Breast epithelium (tissue), 4 donors: Measurements from ENCODE around the gene SIN3A. TPM values are rescaled to one million over a fixed set of nuclear protein-coding genes. Genes with fewer than 3 reads are reported as not detected.

Source experiments
- DNase-seq, 2 donors: peaks; one replicate each; pipeline ENCODE4 v3.0.0-alpha.2; 2019; ENCODE audit warnings: low spot score in 2 of 2
- H3K27ac ChIP-seq, 2 donors: fragments of 200-600 bp; sonication (generic) in 1 of 2; one replicate each; pipeline ENCODE4 v1.5.1; 2016 to 2019; ENCODE audit warnings: mild to moderate bottlenecking in 1 of 2
- H3K27me3 ChIP-seq, 2 donors: fragments of 200-600 bp; sonication (generic) in 1 of 2; one replicate each; pipeline versions ENCODE4 v1.5.1 to v1.6.0; 2017 to 2019; ENCODE audit warnings: control low read depth in 1 of 2, mild to moderate bottlenecking in 1 of 2
- H3K36me3 ChIP-seq: fragments of 200-600 bp; one replicate; pipeline ENCODE4 v1.5.1; 2019
- H3K4me1 ChIP-seq, 2 donors: fragments of 200-600 bp; sonication (generic); one replicate each; pipeline ENCODE4 v1.5.1; 2016 to 2019; ENCODE audit warnings: control low read depth in 1 of 2
- H3K4me3 ChIP-seq, 3 donors: fragments of 200-600 bp; sonication (generic); 1 replicate in 2 of 3; 2 replicates in 1 of 3; pipeline ENCODE4 v1.5.1; 2016 to 2019; ENCODE audit warnings: mild to moderate bottlenecking in 3 of 3, moderate library complexity in 2 of 3
- H3K9me3 ChIP-seq, 2 donors: fragments of 200-600 bp; sonication (generic) in 1 of 2; one replicate each; pipeline ENCODE4 v1.5.1; 2016 to 2019; ENCODE audit warnings: control low read depth in 1 of 2
- CTCF ChIP-seq, 3 donors: fragments of 450-650 bp; IDR thresholded peaks; one replicate each; pipeline ENCODE4 v1.5.1; 2016 to 2017; ENCODE audit warnings: antibody characterized with exemption in 3 of 3, mild to moderate bottlenecking in 3 of 3, moderate library complexity in 3 of 3
- POLR2A ChIP-seq: fragments of 450-650 bp; IDR thresholded peaks from one replicate; pipeline ENCODE4 v1.6.1; 2016; ENCODE audit warnings: antibody characterized with exemption, mild to moderate bottlenecking, moderate library complexity
- POLR2AphosphoS5 ChIP-seq, 3 donors: sonication (generic); formaldehyde crosslinking; IDR thresholded peaks; one replicate each; pipeline ENCODE4 v1.6.1; 2017; ENCODE audit warnings: antibody characterized with exemption in 3 of 3
- intact Hi-C: fragments of 100-400 bp; cut with DNase I; formaldehyde crosslinking; loops from one replicate; pipeline ENCODE4 v1.15.1; 2023; ENCODE audit warnings: low total_unique reads
- total RNA-seq, 3 donors: library from RNA; depleted of rRNA; stranded (reverse); fragments of >200 nt; gene quantifications; one replicate each; pipeline ENCODE4 v1.1.0, GENCODE V29; 2016

The SIN3A gene
- total RNA-seq, 3 donors from 2014 or later, result 40.2 to 66.9 (median 49.5) TPM

GRCh38 chr15:75362642-75363249 lies 88.7 kb downstream of the SIN3A start:
- Histone ChIP-seq H3K4me3 (no peak overlapping the region), H3K9me3 (no peaks in the 10 kb centered on the region), H3K4me1 (peaks cover 0 to 5% of the 10 kb centered on the region in 2 donors), H3K27ac (no peak overlapping the region), H3K27me3 (no peaks in the 10 kb centered on the region), H3K36me3 (peaks cover 14% of the 10 kb centered on the region)
- intact Hi-C loops, result no loop called here
- no peak for TF ChIP-seq CTCF (IDR thresholded peaks at IDR 0.05)
- no peak for TF ChIP-seq POLR2A
- TF ChIP-seq POLR2AphosphoS5 (IDR thresholded peaks at IDR 0.05), result no peak
- no peak for DNase-seq

GRCh38 chr15:75361989-75362641 lies 89.4 kb downstream of the SIN3A start:
- Histone ChIP-seq H3K4me3 (no peak overlapping the region), H3K27ac (no peak overlapping the region), H3K36me3 (peaks cover 14% of the 10 kb centered on the region), H3K27me3 (no peaks in the 10 kb centered on the region), H3K4me1 (no peaks in the 10 kb centered on the region), H3K9me3 (no peaks in the 10 kb centered on the region)
- DNase-seq, result no peak
- intact Hi-C loops, result no loop called here
- TF ChIP-seq POLR2A (no peak), CTCF (IDR thresholded peaks at IDR 0.05) (no peak), POLR2AphosphoS5 (IDR thresholded peaks at IDR 0.05) (no peak)

- TF ChIP-seq POLR2AphosphoS5 (IDR thresholded peaks at IDR 0.05), result no peak
- TF ChIP-seq CTCF (IDR thresholded peaks at IDR 0.05), result no peak
- no peak for TF ChIP-seq POLR2A
- intact Hi-C loops, result no loop called here
- no peak for DNase-seq
- Histone ChIP-seq H3K27me3 (no peaks in the 10 kb centered on the region), H3K36me3 (peaks cover 14% of the 10 kb centered on the region), H3K9me3 (no peaks in the 10 kb centered on the region), H3K27ac (no peak overlapping the region), H3K4me1 (no peaks in the 10 kb centered on the region), H3K4me3 (no peak overlapping the region)
Observed at GRCh38 chr15:75361361-75361988, 90.0 kb downstream of the SIN3A start.

- Histone ChIP-seq H3K36me3 (peaks cover 14% of the 10 kb centered on the region), H3K27ac (no peak overlapping the region), H3K4me3 (no peak overlapping the region), H3K4me1 (no peaks in the 10 kb centered on the region), H3K27me3 (no peaks in the 10 kb centered on the region), H3K9me3 (no peaks in the 10 kb centered on the region)
- DNase-seq, result no peak
- intact Hi-C loops, result no loop called here
- TF ChIP-seq POLR2AphosphoS5 (IDR thresholded peaks at IDR 0.05) (no peak), CTCF (IDR thresholded peaks at IDR 0.05) (no peak)
Observed at GRCh38 chr15:75360856-75361255, 90.6 kb downstream of the SIN3A start.

- DNase-seq, result no peak
- H3K4me1 ChIP-seq, result no peaks in the 10 kb centered on the region
Observed at GRCh38 chr15:75360391-75360790, 91.1 kb downstream of the SIN3A start.

More at GRCh38 chr15:75360391-75360790, 91.1 kb downstream of the SIN3A start:
- Histone ChIP-seq H3K4me3 (no peak overlapping the region), H3K36me3 (peaks cover 14% of the 10 kb centered on the region), H3K9me3 (no peaks in the 10 kb centered on the region), H3K27me3 (no peaks in the 10 kb centered on the region), H3K27ac (no peak overlapping the region)
- TF ChIP-seq POLR2AphosphoS5 (IDR thresholded peaks at IDR 0.05), result no peak
- TF ChIP-seq POLR2A, result no peak
- no peak for TF ChIP-seq CTCF (IDR thresholded peaks at IDR 0.05)
- intact Hi-C loops, result no loop called here
